PC-9 (cell line): ENCODE results near the gene MRPS9.

Experiments
- EZH2 ChIP-seq: fragments of 200-600 bp; sonication (generic); IDR thresholded peaks from 2 replicates; pipeline ENCODE4 v1.8.0; 2017; ENCODE audit warnings: antibody characterized with exemption, low read depth
- TF ChIP-seq, protein P1 (sequence below): fragments of 200-600 bp; sonication (generic); conservative IDR thresholded peaks from 2 replicates; pipeline ENCODE4 v1.6.1; 2017; ENCODE audit warnings: mixed run types, antibody characterized with exemption, mild to moderate bottlenecking, moderate library complexity

- TF ChIP-seq, protein P1, sequence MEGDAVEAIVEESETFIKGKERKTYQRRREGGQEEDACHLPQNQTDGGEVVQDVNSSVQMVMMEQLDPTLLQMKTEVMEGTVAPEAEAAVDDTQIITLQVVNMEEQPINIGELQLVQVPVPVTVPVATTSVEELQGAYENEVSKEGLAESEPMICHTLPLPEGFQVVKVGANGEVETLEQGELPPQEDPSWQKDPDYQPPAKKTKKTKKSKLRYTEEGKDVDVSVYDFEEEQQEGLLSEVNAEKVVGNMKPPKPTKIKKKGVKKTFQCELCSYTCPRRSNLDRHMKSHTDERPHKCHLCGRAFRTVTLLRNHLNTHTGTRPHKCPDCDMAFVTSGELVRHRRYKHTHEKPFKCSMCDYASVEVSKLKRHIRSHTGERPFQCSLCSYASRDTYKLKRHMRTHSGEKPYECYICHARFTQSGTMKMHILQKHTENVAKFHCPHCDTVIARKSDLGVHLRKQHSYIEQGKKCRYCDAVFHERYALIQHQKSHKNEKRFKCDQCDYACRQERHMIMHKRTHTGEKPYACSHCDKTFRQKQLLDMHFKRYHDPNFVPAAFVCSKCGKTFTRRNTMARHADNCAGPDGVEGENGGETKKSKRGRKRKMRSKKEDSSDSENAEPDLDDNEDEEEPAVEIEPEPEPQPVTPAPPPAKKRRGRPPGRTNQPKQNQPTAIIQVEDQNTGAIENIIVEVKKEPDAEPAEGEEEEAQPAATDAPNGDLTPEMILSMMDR, result no peak
- no peak for TF ChIP-seq EZH2
Observed at GRCh38 chr2:105129722-105130232, 91.9 kb downstream of the MRPS9 start.
